ENCODE data around the gene OR6P1. TPM values are rescaled to one million over a fixed set of nuclear protein-coding genes. Genes with fewer than 3 reads are reported as not detected.

The OR6P1 gene
- total and polyA plus RNA-seq, 2 of the 8 experiments (the other 6 are each of a cell fraction or from before 2014, with no cell fraction given): not detected

DNA sequence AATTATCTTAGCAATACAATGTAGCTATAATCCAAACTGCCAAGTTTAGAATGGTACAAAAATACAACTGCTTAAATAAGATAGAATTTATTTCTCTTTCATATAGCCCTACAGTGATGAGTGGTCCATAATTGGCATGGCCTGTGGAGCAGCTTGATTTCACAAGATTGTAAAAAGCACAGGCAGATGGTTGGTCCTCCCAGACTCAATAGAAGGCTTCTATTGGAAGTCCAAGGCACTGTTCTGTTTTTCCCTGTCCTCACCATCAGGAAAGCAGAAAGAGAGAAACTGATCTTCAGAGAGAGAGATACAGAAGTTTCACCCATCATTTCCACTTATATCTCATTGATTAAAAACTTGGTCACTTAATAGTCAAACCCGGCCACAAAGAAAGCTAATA is 1.8 kb upstream of the OR6P1 start (continued):
- TF ChIP-seq NANOG (IDR thresholded peaks at IDR 0.05; ENCODE audit: insufficient read depth, low read depth, low read length, poor library complexity, severe bottlenecking): no peak
